Anterior cingulate cortex (tissue), 58 donors: Measurements from ENCODE around the gene CEL.
"Not testable (repeated sequence)": the region's sequence is repeated elsewhere in the genome, so short reads cannot be mapped to it uniquely, and the experiment has no call there.

ENCODE experiments used
- DNase-seq, 58 donors: peaks; one replicate each; lab custom pipeline; 2025; lab: John Stamatoyannopoulos, UW

CEL gene

GRCh38 chr9:133046196-133046899 is 15.4 kb upstream of the CEL start:
- no peak for DNase-seq

GRCh38 chr9:133046900-133047295 is 14.9 kb upstream of the CEL start:
- peak in 5 of 58 donors; percentile 15 to 37 (median 27) for DNase-seq

- DNase-seq, result peak in 24 of 58 donors; percentile 4 to 65 (median 32)
Observed at GRCh38 chr9:133048595-133048994, 13.2 kb upstream of the CEL start.

- DNase-seq, result no peak
Observed at GRCh38 chr9:133049043-133049442, 12.7 kb upstream of the CEL start.

- peak in 27 of 58 donors; percentile 7 to 78 (median 43) for DNase-seq
Observed at GRCh38 chr9:133050142-133050541, 11.6 kb upstream of the CEL start.

- DNase-seq, result peak in 2 of 58 donors; percentile 25 to 26
Observed at GRCh38 chr9:133050781-133051180, 11.0 kb upstream of the CEL start.

GRCh38 chr9:133051281-133051900 is 10.4 kb upstream of the CEL start:
- DNase-seq, result no peak

- DNase-seq, result no peak
Observed at GRCh38 chr9:133051966-133052539, 9.7 kb upstream of the CEL start.

- DNase-seq, result no peak
Observed at GRCh38 chr9:133054194-133054890, 7.4 kb upstream of the CEL start.

GRCh38 chr9:133054966-133055365 is 6.8 kb upstream of the CEL start:
- DNase-seq, result peak in 1 of 58 donors; percentile 18

GRCh38 chr9:133055788-133056420 is 5.9 kb upstream of the CEL start:
- no peak for DNase-seq

GRCh38 chr9:133056533-133056932 is 5.2 kb upstream of the CEL start:
- no peak for DNase-seq

- no peak for DNase-seq
Observed at GRCh38 chr9:133057006-133057405, 4.8 kb upstream of the CEL start.

GRCh38 chr9:133057553-133057952 is 4.2 kb upstream of the CEL start:
- DNase-seq, result no peak

GRCh38 chr9:133058071-133058470 is 3.7 kb upstream of the CEL start:
- DNase-seq, result no peak

GRCh38 chr9:133058550-133059320 is 3.0 kb upstream of the CEL start:
- DNase-seq, result no peak

- DNase-seq, result no peak
Observed at GRCh38 chr9:133059623-133060022, 2.2 kb upstream of the CEL start.

GRCh38 chr9:133060417-133060841 is 1.4 kb upstream of the CEL start:
- no peak for DNase-seq

GRCh38 chr9:133061019-133061763 is 590 bp upstream of the CEL start:
- not testable (repeated sequence) for DNase-seq
